K562 (cell line): ENCODE measurements around the gene MAN1B1. TPM values are rescaled to one million over a fixed set of nuclear protein-coding genes. Genes with fewer than 3 reads are reported as not detected.

Source experiments
- CHD7 ChIP-seq: fragments of 200-600 bp; sonication (generic); IDR thresholded peaks from one replicate; pipeline ENCODE4 v1.6.1; 2012; ENCODE audit warnings: mild to moderate bottlenecking, low read depth, low read length, inconsistent platforms
- EP400 ChIP-seq: fragments of 450-650 bp; IDR thresholded peaks from 2 replicates; pipeline ENCODE4 v1.6.1; 2017; ENCODE audit warnings: antibody characterized with exemption, mild to moderate bottlenecking, moderate library complexity
- EWSR1 ChIP-seq: fragments of 450-650 bp; IDR thresholded peaks from 2 replicates; pipeline ENCODE4 v1.6.1; 2018; ENCODE audit warnings: borderline replicate concordance, mild to moderate bottlenecking, low read depth, moderate library complexity; ENCODE audit not compliant: partially characterized antibody
- MCM2 ChIP-seq: fragments of 450-650 bp; IDR thresholded peaks from 2 replicates; pipeline ENCODE4 v1.6.1; 2017; ENCODE audit warnings: low read depth, mild to moderate bottlenecking
- NUFIP1 ChIP-seq: fragments of 450-650 bp; IDR thresholded peaks from 2 replicates; pipeline ENCODE4 v1.6.1; 2018; ENCODE audit not compliant: partially characterized antibody
- PML ChIP-seq: IDR thresholded peaks from 2 replicates; pipeline ENCODE4 v1.6.1; 2012; ENCODE audit warnings: low read length, inconsistent platforms
- ZKSCAN8 ChIP-seq: fragments of 200-800 bp; sonication (Bioruptor generic); IDR thresholded peaks from 2 replicates; pipeline ENCODE4 v1.6.1; 2016; ENCODE audit warnings: missing genetic modification characterization, missing compliant biosample characterization
- polyA plus RNA-seq, 8 experiments: library from polyadenylated mRNA; depleted of rRNA in 4 of 8; stranded (reverse) in 5 of 8; unstranded in 3 of 8; fragments of >200 nt; fragmentation: Nextera tagmentation in 2 of 8; fragmentation: Illumina TruSeq in 1 of 8; extraction: Ambion mirVana in 2 of 8; extraction: Trizol in 1 of 8; gene quantifications; 2 replicates each; pipeline versions ENCODE4 v1.2.1 to v1.2.3, GENCODE V29; 2011 to 2014; ENCODE audit warnings: inconsistent platforms in 1 of 8, missing spikeins in 1 of 8
- total RNA-seq, 7 experiments: library from RNA; depleted of rRNA in 6 of 7; stranded (reverse); fragments of >200 nt in 6 of 7; fragmentation: Illumina TruSeq in 2 of 7; extraction: Trizol in 2 of 7; gene quantifications; 2 replicates each; pipeline versions ENCODE4 v1.2.1 to v1.2.3, GENCODE V29; 2011 to 2021; ENCODE audit warnings: low replicate concordance in 1 of 7
- TF ChIP-seq, protein P1 (sequence below), 2 experiments: fragments of 450-650 bp; formaldehyde crosslinking in 1 of 2; IDR thresholded peaks; 2 replicates each; pipeline versions ENCODE4 v1.4.0 to v1.6.1; 2014 to 2020; ENCODE audit warnings: mild to moderate bottlenecking in 2 of 2, borderline replicate concordance in 1 of 2, low read depth in 1 of 2

Gene MAN1B1
- total and polyA plus RNA-seq, 9 of the 15 experiments (the other 6 are each of a cell fraction or from before 2014, with no cell fraction given), result 0.55 to 36.6 (median 27.3) TPM

- TF ChIP-seq CHD7 (no peak), EWSR1 (no peak), ZKSCAN8 (CRISPR knock-in tag) (no peak), MCM2 (no peak), EP400 (no peak), PML (no peak), NUFIP1 (no peak)
- TF ChIP-seq, protein P1, sequence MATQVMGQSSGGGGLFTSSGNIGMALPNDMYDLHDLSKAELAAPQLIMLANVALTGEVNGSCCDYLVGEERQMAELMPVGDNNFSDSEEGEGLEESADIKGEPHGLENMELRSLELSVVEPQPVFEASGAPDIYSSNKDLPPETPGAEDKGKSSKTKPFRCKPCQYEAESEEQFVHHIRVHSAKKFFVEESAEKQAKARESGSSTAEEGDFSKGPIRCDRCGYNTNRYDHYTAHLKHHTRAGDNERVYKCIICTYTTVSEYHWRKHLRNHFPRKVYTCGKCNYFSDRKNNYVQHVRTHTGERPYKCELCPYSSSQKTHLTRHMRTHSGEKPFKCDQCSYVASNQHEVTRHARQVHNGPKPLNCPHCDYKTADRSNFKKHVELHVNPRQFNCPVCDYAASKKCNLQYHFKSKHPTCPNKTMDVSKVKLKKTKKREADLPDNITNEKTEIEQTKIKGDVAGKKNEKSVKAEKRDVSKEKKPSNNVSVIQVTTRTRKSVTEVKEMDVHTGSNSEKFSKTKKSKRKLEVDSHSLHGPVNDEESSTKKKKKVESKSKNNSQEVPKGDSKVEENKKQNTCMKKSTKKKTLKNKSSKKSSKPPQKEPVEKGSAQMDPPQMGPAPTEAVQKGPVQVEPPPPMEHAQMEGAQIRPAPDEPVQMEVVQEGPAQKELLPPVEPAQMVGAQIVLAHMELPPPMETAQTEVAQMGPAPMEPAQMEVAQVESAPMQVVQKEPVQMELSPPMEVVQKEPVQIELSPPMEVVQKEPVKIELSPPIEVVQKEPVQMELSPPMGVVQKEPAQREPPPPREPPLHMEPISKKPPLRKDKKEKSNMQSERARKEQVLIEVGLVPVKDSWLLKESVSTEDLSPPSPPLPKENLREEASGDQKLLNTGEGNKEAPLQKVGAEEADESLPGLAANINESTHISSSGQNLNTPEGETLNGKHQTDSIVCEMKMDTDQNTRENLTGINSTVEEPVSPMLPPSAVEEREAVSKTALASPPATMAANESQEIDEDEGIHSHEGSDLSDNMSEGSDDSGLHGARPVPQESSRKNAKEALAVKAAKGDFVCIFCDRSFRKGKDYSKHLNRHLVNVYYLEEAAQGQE (IDR thresholded peaks at IDR 0.05; ENCODE audit: borderline replicate concordance), result no peak
- TF ChIP-seq, protein P1 (CRISPR knock-in tag; IDR thresholded peaks at IDR 0.05; ENCODE audit: low read depth), result no peak
These were observed 63.3 kb downstream of the MAN1B1 start (continued) for GRCh38 chr9:137149942-137150616.
